BE2C (cell line): ENCODE data around the gene MORN5.

Experiments
- DNase-seq: peaks from one replicate; pipeline ENCODE4 v3.0.0-alpha.2; 2020
- H3K27me3 ChIP-seq: fragments of 250-450 bp; sonication (Bioruptor Pico); 2 replicates; pipeline ENCODE4 v1.5.1; 2020; ENCODE audit warnings: mild to moderate bottlenecking
- H3K36me3 ChIP-seq: fragments of 250-450 bp; sonication (Bioruptor Pico); 2 replicates; pipeline ENCODE4 v1.5.1; 2020; ENCODE audit warnings: mild to moderate bottlenecking
- H3K4me1 ChIP-seq: fragments of 250-450 bp; sonication (Bioruptor Pico); 2 replicates; pipeline ENCODE4 v1.5.1; 2020
- H3K4me3 ChIP-seq: 2 replicates; pipeline ENCODE4 v1.5.1; 2011; ENCODE audit warnings: low read depth, low read length
- H3K9me3 ChIP-seq: fragments of 250-450 bp; sonication (Bioruptor Pico); 2 replicates; pipeline ENCODE4 v1.5.1; 2020
- TF ChIP-seq, protein P1 (sequence below): IDR thresholded peaks from 2 replicates; pipeline ENCODE4 v1.5.1; 2012; ENCODE audit warnings: mild to moderate bottlenecking, low read depth, low read length

MORN5 gene

DNA sequence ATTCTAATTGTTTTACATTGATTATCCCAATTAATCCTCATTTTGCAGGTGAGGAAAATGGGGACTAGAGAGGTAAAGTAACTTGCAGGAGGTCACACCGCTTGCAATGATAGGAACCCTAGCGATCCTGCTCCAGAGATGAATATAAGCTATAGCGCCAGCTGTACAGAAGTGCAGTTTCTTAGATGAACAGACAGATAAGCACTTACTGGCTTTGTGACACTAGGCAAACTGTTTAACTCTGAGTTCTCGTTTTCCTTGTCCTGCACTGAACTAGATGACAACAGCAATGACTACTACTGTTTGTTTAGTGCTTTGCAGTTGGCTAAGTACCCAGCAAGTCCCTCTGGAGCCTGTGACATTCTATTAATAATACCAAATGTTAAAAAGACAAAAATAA is 57.9 kb downstream of the MORN5 start:
- no peak for DNase-seq
- Histone ChIP-seq H3K27me3 (peaks cover 97% of the 10 kb centered on the region), H3K9me3 (peaks cover 6% of the 10 kb centered on the region), H3K4me3 (no peak overlapping the region), H3K36me3 (no peaks in the 10 kb centered on the region), H3K4me1 (peaks cover 3% of the 10 kb centered on the region)
- TF ChIP-seq, protein P1, sequence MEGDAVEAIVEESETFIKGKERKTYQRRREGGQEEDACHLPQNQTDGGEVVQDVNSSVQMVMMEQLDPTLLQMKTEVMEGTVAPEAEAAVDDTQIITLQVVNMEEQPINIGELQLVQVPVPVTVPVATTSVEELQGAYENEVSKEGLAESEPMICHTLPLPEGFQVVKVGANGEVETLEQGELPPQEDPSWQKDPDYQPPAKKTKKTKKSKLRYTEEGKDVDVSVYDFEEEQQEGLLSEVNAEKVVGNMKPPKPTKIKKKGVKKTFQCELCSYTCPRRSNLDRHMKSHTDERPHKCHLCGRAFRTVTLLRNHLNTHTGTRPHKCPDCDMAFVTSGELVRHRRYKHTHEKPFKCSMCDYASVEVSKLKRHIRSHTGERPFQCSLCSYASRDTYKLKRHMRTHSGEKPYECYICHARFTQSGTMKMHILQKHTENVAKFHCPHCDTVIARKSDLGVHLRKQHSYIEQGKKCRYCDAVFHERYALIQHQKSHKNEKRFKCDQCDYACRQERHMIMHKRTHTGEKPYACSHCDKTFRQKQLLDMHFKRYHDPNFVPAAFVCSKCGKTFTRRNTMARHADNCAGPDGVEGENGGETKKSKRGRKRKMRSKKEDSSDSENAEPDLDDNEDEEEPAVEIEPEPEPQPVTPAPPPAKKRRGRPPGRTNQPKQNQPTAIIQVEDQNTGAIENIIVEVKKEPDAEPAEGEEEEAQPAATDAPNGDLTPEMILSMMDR: no peak

DNA sequence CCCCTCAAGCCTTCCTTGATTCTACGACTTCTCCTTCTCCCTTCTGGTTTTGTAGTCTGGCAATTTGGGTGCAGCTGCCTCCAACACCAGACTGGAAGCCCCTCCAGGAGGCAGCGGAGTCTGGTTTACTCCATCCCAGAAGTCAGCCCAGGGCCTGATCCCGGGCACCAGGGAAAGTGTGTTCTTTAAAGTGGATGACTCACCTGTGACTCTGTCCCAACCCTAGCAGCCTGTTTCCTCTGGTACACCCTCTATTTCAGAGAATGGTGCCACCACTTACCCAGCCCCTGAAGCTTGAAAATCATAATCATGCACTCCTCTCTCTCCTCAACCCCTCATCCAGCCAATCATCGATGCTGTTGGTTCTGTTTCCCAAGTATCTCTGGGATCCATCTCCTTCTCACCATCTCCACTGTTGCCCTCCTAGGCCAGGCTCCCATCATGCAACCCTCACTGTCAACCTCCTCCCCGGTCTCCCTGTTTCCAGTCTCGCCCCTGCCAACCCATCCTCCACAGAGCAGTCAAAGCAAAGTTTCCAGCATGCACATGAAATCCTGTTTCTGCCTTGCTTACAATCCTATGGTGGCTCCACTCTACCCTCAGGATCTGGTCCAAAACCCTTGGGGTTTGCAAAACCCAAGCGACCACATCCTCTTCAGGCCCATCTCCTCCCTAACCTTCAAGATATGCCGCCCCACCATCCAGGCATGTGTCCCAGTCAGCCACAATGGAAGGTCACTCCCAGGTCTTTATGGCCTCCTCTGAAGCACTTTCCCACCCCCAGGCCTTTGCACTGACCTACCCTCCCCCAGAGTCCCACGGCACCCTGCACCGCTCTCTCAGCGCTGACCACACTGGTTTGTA is 58.6 kb downstream of the MORN5 start:
- H3K27me3 ChIP-seq: peaks cover 97% of the 10 kb centered on the region

DNA sequence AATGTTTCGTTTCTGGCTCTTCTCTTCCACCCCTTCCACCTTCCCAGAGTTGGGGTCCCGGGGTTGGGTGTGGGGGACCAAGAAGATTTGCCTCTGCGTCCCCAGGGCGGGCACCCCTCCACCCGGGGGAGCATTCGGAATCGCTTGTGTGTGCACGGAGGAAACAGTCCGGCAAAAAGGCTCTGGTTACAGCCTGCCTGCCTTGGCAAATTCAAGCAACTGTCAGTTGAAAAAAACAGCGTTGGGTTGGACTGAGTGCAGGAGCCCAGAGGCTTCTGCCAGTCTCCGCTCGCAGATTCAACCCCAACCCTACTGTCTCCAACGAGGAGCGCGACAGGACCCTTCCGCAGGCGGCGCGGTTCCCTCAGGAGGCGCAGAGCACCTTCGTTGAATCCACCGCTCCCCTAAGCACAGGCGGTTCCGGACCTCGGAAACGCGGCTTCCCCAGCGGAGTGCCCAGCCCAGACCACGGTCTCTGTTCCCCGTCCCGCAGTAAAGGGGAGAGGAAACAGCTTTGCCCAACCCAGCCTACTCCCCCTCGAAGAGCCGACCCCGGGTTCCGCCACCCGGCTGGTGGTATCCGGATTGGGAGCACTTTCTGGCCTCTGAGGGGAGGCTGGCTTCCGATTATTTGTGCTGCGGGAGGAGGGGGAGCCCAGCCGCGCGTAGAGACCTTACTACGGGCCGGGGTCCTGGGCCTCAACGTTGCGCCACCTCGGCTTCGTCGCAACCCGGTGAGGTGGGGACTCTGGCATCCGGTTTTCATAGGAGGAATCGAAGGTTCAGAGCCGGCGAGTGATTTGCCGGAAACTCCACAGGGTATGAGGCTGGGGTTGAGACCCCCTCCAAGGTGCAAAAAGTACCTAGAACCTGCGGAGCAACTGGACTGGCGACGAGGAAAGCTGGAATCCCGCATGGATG is 59.5 kb downstream of the MORN5 start:
- DNase-seq: no peak
- H3K4me3 ChIP-seq: no peak overlapping the region
- peaks cover 100% of the 10 kb centered on the region for H3K27me3 ChIP-seq
- H3K4me1 ChIP-seq: no peaks in the 10 kb centered on the region; the same call in 1 of the 2 replicates
- no peaks in the 10 kb centered on the region for H3K36me3 ChIP-seq
- TF ChIP-seq, protein P1: no peak
- H3K9me3 ChIP-seq: no peaks in the 10 kb centered on the region

More for the DNA sequence above, 58.6 kb downstream of the MORN5 start:
- DNase-seq: no peak
- Histone ChIP-seq H3K36me3 (no peaks in the 10 kb centered on the region), H3K4me3 (no peak overlapping the region), H3K9me3 (peaks cover 4% of the 10 kb centered on the region), H3K4me1 (peaks cover 3% of the 10 kb centered on the region)
- TF ChIP-seq, protein P1: no peak

DNA sequence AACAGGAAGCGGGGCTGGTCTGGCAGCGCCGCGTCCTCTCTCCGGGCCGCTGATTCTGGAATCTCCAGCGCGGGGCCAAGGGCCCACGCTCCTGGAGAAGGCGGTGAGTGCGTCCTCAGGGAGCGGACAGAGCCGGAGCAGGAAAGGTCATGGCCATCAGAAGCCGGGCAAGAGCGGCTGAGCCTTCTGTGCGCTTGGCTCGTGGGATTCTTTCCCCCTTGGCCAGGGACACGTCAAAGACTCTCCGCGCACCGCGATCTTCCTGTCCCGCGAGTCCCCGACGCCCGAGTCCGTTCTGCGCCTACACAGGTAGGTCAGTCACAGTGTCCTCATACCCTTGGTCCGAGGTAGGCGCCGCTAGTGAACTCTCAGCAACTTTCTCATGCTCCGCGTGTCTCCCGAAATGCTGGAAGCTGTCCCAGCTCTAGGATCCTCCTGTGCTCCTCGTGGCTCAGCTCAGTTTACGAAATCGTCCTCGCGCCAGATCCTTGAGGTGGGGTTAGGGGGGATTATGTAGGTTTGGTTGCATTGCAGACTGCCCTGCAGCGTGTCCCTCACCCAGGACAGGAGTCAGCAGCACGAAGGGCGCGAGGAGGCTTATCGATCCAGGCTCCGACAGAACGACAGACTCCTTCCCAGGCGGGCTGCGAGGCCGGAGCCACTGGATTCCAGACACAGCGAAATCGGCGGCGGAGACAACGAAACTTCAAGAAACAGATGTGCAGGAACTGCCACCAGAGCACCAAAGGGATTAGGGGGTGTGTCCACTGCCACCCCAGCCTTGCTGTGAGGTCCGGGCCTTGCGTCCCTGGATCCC is 60.4 kb downstream of the MORN5 start:
- Histone ChIP-seq H3K4me3 (no peak overlapping the region), H3K36me3 (no peaks in the 10 kb centered on the region), H3K9me3 (no peaks in the 10 kb centered on the region), H3K4me1 (no peaks in the 10 kb centered on the region), H3K27me3 (peaks cover 100% of the 10 kb centered on the region)
- no peak for DNase-seq
- TF ChIP-seq, protein P1: no peak

DNA sequence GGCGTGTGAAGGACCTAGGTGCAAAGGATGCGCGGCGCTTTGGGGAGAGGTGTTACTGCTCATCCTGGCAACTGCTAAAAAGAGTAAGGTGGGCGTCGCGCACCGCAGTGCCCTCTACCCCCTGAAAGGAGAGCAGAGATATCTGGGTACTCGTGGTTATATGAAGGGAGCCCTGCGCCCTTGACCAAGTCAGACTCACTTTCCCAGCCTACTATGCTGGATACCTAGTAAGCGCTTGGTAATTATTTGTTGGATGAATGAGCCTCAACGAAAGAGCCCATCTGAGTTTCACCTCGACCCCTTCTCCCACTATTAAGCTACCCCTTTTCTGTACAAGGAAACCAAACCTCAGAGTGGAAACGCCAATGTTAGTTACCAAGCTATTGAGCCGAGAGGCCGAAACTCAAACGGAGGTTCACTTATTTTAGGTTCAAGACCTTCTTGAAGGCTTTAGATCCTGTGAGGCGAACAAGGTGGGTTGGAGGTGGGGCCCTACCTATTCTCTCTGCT is 61.0 kb downstream of the MORN5 start:
- H3K36me3 ChIP-seq: no peaks in the 10 kb centered on the region
- no peak for DNase-seq
- H3K9me3 ChIP-seq: no peaks in the 10 kb centered on the region; the same call in 1 of the 2 replicates
- no peaks in the 10 kb centered on the region for H3K4me1 ChIP-seq
- H3K4me3 ChIP-seq: no peak overlapping the region
- TF ChIP-seq, protein P1: no peak
- peaks cover 100% of the 10 kb centered on the region for H3K27me3 ChIP-seq
